Cardiac septum (tissue), 1 donor: Measurements from ENCODE around the gene GAB2. TPM values are rescaled to one million over a fixed set of nuclear protein-coding genes. Genes with fewer than 3 reads are reported as not detected.
"Not testable (repeated sequence)": the region's sequence is repeated elsewhere in the genome, so short reads cannot be mapped to it uniquely, and the experiment has no call there.

ENCODE experiments used
- DNase-seq: peaks from one replicate; pipeline ENCODE4 v3.0.0-alpha.2; 2020; ENCODE audit warnings: low spot score
- intact Hi-C: fragments of 100-400 bp; cut with DNase I; formaldehyde crosslinking; loops from one replicate; pipeline ENCODE4 v1.14.0; 2022
- total RNA-seq: library from RNA; stranded (reverse); fragmentation: NEBNext Ultra II Directional; extraction: Animal tissue kit (Norgen Biotek cat#: 25700); gene quantifications from one replicate; pipeline ENCODE4 v1.2.1, GENCODE V29; 2021
- donor health status: DM: no; HTN: no; CAD: no.

GAB2 gene
- total RNA-seq, 1 donor from 2014 or later: 42.9 TPM

DNA sequence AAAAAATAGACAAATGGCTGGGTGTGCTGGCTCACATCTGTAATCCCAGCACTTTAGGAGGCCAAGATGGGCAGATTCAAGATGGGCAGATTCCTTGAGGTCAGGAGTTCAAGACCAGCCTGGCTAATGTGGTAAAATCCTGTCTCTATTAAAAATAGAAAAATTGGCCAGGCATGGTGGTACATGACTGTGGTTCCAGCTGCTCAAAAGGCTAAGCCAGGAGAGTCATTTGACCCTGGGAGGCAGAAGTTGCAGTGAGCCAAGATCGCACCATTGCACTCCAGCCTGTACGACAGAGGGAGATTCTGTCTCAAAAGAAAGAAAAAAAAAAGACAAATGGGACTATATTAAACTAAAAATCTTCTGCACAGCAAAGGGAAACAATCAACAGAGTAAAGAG is 173.5 kb downstream of the GAB2 start:
- DNase-seq: no peak
- intact Hi-C loops: no loop called here

DNA sequence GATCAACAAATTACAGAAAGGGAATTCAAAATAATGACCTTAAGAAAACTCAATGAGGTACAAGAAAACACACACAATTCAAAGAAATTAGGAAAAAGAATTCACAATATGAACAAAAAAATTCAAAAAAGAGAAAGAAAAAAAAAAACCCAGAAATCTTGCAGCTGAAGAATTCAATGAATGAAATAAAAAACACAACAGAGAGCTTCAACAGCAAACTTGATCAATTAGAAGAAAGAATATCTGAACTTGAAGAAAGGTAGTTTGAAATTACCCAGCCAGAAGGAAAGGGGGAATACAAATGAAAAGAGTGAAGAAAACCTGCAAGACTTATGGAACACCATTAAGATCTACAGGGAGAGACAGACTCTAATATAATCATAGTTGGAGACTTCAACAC is 176.1 kb downstream of the GAB2 start:
- no peak for DNase-seq
- intact Hi-C loops: no loop called here

DNA sequence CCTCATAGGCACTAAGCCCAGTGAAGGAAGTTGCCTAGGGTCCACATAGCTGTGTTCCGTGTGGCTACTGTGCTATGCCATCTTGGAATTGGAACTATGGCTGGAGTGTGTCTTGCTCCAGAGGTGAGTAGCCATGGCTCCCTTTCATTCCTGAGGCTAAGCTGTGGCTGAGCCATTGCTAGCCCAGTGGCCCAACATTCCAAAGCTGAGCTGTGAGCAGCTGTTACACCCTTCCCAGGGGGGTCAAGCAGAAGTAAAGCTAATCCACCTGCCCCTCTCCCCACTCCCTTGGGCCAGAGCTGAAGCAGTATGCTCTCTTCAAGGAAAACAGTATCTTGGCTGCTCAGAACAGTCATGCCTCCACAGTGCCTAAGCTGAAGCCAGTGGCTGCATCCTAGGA is 177.8 kb downstream of the GAB2 start:
- intact Hi-C loops: no loop called here
- no peak for DNase-seq

DNA sequence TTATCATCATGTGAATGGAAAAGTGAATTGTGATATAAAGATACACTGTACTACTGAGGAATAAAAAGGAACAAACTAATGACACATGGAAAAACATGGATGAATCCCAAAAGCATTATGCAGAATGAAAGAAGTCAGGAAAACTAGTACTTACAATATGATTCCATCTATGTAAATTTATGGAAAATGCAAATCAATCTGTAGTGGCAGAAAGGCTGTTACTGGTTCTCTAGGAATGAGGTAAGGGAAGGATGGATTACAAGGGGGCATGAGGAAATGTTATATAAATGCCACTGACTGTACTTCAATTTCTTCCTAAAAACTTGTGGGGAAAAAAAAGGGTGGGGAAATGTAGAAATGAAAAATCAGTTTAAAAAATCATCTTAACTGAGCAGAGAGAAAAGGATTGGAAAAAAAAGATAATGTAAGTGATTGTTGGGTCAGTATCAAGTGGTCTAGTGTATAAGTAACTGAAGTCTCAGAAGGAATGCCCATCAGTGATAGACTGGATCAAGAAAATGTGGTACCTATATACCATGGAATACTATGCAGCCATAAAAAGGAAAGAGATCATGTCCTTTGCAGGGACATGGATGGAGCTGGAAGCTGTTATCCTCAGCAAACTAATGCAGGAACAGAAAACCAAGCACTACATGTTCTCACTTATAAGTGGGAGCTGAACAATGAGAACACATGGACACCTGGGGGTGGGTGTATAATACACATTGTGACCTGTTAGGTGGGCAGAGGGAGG is 180.2 kb downstream of the GAB2 start:
- intact Hi-C loops: no loop called here
- DNase-seq: no peak

DNA sequence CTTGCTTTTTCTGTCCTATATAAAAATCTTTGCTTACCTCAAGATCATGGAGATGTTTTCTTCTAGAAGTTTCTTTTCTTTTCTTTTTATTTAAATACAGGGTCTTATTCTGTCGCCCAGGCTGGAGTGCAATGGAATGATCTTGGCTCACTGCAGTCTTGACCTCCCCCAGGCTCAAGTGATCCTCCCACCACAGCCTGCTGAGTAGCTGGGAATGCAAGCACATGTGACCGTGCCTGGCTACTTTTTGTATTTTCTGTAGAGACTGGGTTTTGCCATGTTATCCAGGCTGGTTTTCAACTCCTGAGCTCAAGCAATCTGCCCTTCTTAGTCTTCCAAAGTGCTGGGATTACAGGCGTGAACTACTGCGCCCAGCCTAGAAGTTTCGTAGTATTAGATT is 183.6 kb downstream of the GAB2 start:
- no peak for DNase-seq
- intact Hi-C loops: loop anchor here (5.0 kb wide), 1 partner anchor 78 kb away; no protein-coding TSS in a partner anchor

DNA sequence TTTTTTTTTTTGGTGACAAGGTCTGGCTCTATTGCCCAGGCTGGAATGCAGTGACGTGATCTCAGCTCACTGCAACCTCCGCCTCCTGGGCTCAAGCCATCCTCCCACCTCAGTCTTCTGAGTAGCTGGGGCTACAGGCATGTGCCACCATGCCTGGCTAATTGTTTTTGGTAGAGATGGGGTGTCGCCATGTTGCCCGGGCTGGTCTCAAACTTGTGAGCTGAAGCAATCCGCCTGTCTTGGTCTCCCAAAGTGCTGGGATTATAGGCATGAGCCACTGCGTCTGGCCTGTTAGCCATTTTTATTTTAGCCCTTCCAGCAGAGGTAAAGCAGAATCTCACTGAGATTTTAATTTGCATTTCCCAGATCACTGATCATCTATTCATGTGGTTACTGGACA is 184.6 kb downstream of the GAB2 start:
- DNase-seq: not testable (repeated sequence)
- intact Hi-C loops: loop anchor here (5.0 kb wide), 1 partner anchor 79 kb away; no protein-coding TSS in a partner anchor

DNA sequence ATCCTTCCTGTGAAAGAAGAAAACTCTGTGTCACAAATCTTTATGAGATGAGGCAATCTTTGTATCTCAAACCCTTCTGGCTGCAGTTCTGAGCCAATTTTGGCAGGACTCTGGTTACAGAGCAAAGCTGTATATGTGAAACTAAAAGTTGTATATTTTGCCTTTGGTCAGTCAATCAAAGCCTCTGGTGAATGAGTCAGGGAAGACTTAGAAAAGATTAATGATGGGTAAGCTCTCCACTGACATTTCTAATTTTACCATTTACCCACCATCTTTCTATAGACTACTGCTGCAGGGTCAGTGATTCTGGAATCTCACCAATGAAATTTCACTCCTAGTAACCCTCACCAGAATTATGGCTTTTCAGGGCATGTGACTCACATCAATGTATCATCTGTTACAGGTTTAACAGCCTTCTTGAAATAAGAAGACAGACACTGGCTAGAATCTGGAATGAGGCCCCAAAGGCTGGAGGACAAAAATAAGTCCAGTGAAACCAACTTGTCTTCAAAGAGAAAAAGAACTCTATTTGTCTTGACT is 185.6 kb downstream of the GAB2 start:
- DNase-seq: no peak
- intact Hi-C loops: loop anchor here (5.0 kb wide), 1 partner anchor 80 kb away; no protein-coding TSS in a partner anchor

DNA sequence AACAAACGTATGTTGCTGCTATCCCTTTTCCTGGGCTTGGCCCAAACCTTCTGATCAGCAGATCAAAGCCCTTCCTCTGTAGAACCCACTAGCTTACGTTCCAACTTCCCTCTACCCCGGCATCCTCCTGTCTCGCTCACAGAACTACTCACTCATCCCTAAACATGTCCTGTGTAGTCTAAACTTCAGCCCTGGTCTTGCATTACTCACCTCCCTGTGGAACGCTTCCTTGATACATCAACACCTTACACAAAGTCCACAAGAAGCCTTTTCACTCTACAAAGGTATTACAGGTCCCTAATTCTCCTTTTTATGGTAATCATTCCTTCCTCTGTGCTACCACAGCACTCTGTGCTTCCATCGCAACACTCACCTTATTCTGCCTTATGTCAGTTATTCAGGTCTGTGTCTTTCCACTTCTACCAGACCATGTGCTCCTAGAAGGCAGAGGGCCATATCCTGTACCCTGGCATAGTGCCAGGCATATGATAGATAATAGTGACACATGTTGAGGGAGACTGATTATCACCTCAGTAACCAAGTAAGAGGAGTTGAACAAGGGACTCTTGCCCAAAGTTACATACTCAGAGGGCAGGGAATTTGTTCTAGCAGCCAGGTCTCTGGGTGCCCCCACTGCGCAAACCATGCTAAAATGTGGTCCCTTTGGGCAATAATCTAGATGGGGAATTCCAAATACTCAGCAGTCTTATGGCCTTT is 187.3 kb downstream of the GAB2 start:
- no peak for DNase-seq
- intact Hi-C loops: loop anchor here (5.0 kb wide), 1 partner anchor 82 kb away; no protein-coding TSS in a partner anchor

DNA sequence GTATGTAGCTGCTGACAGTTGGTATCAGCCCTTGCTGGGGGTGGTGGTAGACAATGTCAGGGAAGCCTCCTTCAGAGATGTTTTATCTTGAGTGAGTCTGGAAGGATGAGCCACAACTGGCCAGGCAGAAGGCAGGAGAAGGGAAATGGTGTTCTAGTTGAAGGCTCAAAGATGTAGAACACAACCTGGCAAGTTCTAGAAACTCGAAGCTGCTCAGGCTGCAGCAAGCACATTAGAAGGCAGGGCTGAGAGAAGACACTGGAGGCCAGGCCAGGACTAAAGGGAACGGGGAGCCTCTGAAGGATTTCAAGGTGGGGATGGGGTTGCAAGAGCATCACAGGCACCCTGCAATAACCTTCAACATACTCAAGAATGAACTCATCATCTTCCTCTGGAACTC is 188.5 kb downstream of the GAB2 start:
- intact Hi-C loops: loop anchor here (2.0 kb wide), 2 partner anchors 192 to 336 kb away; no protein-coding TSS in a partner anchor
- DNase-seq: no peak

DNA sequence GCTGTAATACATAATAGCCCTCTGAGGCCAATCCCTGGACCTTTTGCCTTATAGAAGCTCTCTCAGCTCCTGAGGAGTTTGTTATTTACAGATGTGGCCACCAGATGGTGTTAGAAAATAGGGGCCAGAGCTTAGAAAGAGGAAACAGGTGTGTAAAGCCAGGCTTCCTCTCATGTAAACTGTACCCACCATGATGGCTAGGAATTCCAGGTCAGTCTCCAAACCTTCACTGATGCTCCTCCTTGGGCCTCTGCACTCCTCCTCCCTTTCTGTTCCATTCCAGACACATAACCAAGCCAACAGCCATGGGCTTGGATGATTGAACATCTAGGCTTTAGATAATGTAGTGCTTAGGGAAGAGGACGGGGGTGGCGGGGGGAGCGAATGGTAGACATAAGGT is 189.2 kb downstream of the GAB2 start:
- intact Hi-C loops: loop anchor here (2.0 kb wide), 2 partner anchors 192 to 336 kb away; no protein-coding TSS in a partner anchor
- no peak for DNase-seq

DNA sequence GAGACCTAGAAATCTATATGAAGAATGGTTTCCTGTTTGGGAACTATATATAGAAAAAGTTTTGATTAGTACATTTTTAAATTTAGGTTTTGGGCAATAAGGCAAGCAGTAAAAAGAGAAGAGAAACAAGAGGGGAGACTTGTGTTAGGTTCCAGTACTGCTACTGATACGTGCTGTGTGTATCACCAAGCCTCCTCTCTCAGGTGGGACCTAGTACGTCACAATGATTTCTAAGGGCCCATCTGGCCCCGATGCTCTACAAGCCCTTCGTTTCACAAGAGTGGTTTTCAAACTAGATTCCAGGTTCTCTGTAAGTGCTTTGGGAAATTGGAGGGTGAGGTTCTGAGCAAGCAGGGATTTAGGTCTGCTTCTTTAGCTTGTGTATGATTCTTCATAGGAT is 189.7 kb downstream of the GAB2 start:
- intact Hi-C loops: loop anchor here (2.0 kb wide), 2 partner anchors 193 to 337 kb away; no protein-coding TSS in a partner anchor
- DNase-seq: no peak

DNA sequence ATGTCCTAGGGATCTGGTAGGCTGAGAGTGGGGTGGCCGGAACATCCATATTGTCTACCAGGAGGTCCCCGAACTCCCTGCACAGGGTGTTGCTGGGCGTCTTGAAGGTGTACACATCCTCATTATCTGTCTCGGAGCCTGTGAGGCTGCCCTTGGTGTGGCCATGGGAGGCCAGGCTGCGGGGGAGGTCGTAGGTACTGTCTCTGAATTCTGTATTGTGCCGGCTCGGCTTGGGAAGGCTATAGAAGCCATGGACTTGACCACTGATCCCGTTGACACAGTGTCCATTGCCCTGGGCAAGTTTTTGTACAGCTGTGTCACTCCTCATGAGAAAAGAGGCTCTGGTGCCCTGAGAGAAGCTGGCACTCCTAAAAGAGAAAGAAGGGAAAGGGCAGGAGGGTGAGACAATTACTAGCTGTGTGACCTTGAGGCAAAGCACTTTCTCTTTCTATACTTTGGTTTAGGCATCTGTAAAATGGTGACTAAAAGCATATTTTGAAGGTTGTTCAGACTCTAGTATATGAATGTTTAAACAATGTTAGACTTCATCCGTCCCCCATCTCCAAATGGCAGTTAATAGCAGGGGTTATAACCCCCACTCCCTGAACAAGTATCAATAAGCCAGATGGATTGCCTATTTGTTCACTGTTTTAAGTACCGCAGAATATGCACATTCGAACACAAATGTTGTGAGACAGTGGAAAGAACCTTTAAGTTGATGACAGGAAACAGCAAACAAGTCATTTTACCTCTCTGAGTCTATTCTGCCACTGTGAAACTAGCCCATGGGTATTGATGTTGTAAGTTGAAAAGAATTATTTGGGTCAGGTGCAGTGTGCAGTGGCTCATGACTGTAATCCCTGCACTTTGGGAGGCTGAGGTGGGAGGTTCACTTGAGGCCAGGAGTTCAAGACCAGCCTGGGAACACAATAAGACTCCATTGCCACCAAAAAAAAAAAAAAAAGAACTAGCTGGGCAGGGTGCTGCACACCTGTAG is 190.6 kb downstream of the GAB2 start:
- DNase-seq: no peak
- intact Hi-C loops: no loop called here

DNA sequence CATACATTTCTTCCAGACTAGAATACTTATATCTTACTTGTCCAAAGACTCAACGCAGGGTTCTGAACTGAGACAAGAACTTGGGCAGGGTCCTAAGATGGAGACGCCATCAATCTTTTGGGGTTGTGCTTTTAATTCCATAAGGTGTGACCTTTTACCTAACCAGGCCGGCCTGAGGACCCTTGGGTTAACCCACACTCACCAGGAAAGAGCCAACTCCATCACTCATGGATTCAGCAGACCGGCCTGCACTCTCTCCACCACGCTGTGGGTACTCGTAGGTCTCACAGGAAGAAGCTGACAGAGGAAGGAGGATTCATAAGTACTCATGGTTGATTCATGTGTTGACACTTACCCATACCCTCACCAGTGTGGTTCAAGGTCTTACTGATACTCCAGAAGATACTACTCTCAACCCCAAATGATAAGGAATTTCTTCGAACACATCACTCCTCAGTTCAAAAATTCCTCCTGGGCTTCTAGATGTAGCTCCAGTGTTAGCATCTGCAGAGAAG is 192.7 kb downstream of the GAB2 start:
- DNase-seq: no peak
- intact Hi-C loops: no loop called here

DNA sequence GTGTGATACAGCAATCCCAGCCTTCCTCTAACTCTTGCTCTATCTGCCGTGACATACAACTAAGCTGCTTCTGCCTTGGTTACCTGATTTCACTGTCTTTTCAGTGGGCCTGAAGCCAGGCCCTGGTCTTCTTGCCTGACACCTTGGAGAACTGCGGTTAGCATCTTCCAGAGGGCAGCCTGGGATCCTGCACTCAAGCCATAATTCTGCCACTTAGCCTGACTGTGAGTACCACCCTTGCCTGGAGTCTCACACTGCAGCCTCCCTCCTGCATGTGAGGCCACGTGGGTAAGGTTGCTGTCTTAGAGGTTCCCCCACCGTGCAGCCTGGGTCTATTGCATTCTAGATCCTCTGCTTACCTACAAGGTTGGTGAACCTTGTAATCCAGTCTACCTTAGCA is 193.1 kb downstream of the GAB2 start:
- DNase-seq: no peak
- intact Hi-C loops: no loop called here

DNA sequence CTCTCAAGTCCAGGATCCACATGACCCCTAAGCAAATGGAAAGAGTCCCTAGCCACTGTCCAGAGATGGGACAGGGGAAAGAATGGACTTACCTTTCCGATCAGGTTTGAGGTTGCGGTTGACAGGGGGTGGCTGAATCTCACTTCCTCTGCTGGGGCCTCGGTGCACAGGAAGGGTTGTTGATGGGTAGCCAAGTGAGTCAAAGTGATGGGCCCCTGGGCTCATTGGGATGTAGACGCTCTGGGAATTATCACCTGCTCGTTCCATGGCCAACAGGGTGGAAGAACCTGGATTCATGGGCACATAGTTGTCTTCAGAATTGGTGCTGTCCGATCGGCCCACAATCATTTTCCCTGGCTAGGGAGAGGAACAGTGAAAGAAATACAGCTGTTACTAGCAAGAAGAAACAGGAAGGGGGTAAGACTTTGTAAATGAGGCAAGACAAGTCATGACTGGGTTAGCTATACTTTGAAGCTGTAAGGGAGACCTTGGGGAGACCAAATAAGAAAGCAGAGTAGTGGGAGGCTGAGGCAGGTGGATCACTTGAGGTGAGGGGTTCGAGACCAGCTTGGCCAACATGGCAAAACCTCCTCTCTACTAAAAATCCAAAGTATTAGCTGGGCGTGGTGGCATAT is 194.2 kb downstream of the GAB2 start:
- intact Hi-C loops: no loop called here
- DNase-seq: no peak

DNA sequence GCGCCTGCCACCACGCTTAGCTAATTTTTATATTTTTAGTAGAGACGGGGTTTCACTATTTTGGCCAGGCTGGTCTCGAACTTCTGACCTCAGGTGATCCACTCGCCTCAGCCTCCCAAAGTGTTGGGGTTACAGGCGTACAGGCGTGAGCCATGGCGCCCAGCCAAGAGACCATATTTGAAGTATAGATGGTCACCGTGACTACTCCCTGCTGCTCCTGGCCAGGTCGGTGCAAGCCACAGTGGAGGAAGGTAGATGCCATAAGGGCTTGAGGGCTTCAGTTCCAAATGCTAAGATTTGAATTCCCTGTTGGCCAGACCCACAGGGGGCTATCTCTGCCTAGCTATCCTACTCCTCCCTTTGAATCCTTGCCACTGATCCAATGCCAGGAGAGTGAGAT is 194.9 kb downstream of the GAB2 start:
- intact Hi-C loops, DNase-seq: not testable (repeated sequence)

DNA sequence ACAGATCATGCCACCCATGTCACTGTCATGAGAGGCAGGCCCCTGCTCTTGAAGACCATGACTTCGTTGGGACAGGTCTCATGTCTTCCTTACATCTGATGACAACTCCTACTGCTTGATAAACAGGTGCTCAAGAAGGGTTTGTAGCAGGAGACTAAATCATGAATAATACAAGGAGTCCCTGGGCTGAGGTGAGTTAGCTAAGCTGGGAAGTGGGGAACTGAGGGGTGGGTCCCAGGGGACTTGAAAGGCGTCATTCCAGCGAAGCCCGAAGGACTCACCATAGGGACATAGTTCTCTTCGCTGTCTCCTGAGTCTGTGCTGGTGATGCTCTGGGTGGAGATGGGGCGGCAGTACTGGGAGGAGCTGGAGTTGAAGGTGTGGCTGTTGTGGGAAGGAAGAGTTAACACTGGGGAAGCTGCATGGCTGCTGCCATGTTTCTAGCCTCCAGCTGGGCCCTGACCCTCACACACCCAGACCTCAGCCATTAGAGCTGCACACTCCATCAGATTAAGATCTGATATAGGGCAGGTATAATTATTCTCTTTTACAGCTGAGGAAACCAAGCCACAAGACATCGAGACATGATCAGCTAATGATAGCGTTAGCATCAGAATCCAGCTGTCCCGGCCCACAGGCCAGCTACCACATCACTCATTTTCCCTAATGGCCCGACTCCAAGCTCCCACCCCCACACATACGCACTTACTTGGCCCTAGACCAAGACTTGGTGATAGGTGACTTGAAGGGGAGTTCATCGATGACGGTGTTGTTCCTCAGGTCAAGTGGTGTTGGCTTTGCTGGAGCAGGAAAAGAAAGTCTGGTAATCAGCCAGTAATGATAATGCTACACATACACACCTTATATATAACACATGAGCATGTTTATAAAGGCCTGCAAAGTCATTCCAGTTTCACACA is 196.0 kb downstream of the GAB2 start:
- DNase-seq: no peak
- intact Hi-C loops: no loop called here
